GM13977 (cell line): Measurements from ENCODE around the gene AKAP1.

ENCODE experiments used
- DNase-seq: peaks from one replicate; pipeline ENCODE4 v3.0.0; 2012; ENCODE audit warnings: low spot score
- in situ Hi-C: fragments of 300-500 bp; cut with MboI; formaldehyde crosslinking; loops from one replicate; pipeline ENCODE4 v1.12.0; 2022; ENCODE audit warnings: low sequenced_read_pairs, low pct_unique_long_range_greater_than_20kb, mixed read lengths, inconsistent platforms; ENCODE audit not compliant: unreplicated experiment
- TF ChIP-seq, protein P1 (sequence below): IDR thresholded peaks from 2 replicates; pipeline ENCODE4 v1.5.1; 2012; ENCODE audit warnings: mild to moderate bottlenecking, control low read depth; ENCODE audit not compliant: insufficient read depth; ENCODE audit errors: extremely low read depth, missing control alignments

AKAP1 gene

DNA sequence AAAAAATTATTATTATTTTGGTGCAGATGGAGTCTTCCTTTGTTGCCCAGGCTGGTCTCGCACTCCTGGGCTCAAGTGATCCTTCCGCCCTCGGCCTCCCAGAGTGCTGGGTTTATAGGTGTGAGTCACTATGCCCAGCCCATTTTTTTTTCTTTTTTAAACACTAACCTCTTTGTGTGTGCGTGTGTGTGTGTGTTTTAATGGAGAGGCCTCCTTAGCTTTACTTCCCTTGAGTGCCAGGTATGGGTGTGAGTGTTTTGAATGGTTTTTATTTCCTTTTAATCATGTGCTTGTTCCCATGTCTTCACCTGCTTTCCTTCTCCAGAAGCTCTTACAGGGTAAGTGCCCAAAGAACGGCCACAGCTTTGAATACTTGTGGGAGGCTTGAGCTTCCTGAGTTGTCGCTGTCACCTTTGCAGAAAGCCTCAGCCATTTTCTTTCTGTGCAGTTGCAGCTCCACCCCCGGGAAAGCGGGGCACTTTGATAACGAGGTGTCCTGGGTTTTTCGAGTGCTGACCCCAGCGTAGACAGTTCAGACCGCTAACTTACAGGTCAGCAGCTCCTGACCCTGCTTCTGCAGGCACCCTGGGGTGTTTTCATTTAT lies 22.6 kb downstream of the AKAP1 start:
- TF ChIP-seq, protein P1, sequence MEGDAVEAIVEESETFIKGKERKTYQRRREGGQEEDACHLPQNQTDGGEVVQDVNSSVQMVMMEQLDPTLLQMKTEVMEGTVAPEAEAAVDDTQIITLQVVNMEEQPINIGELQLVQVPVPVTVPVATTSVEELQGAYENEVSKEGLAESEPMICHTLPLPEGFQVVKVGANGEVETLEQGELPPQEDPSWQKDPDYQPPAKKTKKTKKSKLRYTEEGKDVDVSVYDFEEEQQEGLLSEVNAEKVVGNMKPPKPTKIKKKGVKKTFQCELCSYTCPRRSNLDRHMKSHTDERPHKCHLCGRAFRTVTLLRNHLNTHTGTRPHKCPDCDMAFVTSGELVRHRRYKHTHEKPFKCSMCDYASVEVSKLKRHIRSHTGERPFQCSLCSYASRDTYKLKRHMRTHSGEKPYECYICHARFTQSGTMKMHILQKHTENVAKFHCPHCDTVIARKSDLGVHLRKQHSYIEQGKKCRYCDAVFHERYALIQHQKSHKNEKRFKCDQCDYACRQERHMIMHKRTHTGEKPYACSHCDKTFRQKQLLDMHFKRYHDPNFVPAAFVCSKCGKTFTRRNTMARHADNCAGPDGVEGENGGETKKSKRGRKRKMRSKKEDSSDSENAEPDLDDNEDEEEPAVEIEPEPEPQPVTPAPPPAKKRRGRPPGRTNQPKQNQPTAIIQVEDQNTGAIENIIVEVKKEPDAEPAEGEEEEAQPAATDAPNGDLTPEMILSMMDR = no peak
- DNase-seq = no peak
- in situ Hi-C loops = no loop called here

DNA sequence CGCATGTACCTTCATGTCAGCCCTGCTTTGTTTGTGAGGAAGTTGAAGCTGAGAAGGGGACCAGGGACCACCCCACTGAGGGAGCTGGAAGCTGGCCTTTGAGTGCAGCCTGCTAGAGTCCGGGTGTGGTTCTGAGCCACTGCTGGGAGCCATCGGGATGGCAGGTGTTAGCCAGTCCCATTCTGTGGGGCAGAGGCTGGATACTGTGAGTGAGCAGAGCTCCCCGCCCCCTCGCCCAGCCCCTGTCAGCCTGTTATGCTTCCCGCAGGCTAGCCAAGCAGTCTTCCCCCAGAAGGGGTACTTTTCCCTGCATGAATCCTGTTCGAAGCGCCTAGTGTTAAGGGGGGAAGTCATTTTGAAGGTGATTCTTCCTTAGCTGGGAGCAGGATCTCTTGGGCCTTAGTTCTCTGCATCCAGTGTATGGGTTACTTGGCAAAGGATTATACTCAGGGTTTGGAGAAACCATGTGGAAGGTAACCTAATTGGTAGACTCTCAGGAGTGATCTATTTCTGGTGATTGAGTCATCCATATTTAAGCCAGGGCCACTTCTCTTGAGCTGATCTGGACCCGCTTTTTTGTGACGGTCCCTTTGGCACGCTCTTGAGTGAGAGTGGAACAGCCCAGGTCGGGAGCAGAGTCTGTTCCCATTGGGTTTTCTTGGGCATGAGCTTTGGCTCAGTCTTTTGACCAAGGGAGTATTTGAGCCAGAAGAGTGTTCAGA lies 23.8 kb downstream of the AKAP1 start:
- TF ChIP-seq, protein P1 = no peak
- in situ Hi-C loops = no loop called here
- DNase-seq = no peak

DNA sequence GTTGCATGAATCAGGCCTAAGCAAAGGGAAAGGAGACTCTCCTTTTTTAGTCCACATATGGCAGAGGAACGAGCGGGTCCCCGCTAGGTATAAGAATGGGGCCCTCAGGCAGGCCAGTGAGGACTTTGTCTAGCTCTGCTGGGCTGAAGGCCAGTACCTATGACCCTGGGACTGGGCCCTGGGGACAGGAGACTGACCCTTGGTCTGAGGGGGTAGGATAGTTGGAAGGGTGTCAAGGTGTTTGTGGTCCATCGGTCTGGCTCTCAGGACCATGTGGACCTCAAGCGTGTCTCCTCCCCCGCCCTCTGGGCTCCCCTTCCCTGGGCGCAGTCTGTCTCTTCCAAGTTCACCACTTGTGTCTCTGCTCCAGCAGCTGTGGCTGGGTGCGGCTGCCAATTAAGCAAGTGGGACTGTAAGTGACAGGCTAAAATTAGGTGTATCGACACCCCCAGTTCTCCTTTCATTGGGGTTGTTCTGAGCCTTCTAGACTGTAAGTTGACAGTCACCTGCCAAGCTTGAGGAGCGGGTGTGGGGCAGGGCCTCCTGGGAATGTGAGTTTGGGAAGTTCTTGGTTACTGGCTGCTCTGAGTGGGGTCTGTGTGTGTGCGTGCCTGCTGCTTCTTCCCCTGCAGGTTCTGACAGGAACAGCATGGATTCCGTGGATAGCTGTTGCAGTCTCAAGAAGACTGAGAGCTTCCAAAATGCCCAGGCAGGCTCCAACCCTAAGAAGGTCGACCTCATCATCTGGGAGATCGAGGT lies 24.5 kb downstream of the AKAP1 start:
- TF ChIP-seq, protein P1 = no peak
- in situ Hi-C loops = no loop called here
- DNase-seq = no peak

DNA sequence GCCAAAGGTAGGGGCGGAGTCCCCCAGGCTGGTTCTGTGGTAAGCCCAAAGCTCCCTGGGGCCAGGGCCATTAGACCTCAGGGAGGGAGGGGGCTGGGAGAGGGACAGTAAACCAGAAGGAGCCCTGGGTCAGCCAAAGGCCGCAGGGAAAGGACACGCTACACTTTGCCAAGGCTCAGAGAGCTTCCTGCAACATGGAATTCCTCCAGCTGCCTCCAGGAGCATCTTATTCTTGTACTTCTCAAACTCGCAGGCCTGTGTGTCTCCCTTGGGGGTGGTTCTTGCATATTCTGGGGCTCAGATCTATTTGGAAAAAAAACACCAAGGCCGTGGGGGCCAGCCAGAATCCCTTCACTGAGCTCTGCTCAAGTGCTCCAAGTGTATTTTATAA lies 25.1 kb downstream of the AKAP1 start:
- in situ Hi-C loops = no loop called here
- TF ChIP-seq, protein P1 = no peak
- DNase-seq = no peak

DNA sequence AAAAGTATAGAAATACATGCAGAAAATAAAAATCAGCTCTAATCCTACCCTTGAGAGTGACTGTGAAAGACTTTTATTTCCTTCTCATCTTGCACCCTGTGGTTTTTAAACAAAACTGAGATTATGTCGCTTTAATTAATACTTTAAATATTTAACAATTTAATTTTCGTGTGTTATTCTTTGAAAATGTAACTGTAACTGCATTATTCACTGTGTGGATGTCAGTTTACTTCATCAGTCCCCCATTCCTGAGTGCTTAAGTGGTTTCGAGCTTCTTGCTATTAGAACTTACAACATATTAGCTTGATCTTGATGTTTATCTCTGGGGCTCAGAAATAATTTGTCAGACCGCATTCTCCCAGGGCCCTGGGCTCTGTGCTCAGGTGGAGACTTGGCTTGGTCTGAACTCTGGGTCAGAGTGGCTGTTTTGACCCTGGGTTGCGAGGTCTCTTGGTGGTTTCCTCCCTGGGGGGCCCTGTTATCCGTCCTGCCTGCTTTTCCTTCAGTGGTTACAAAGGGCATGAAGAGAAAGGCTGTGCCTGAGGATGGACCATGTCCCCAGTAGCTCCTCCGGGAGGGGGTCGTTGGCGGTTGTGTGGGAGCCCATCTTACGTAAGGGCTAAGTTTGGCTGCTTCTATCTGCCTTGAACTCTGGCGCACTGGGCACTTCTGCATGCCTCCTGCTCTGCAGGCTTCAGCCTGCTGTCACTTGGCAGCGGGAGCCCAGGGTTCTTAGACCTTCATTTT lies 25.7 kb downstream of the AKAP1 start:
- TF ChIP-seq, protein P1 = no peak
- no peak for DNase-seq
- in situ Hi-C loops = no loop called here

DNA sequence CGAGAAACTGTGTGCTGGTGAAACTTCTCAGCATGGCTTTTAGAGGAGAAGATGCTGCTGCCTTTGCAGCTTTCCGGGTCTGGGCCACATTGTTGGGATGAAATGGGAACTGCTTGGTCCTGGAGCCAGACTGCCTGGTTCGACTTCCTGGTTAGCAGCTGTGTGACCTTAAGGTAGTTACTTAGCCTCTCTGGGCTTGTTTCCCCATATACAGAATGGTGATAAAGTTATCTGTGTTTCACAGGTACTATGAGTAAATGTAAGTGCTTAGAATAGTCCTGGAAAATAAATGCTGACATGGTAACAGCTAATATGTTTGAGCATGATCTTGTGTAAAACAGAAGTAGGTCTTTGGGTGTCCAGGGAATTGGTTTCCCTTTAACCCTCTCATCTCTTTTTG lies 26.3 kb downstream of the AKAP1 start:
- TF ChIP-seq, protein P1 = no peak
- in situ Hi-C loops = no loop called here
- no peak for DNase-seq
